K562 (cell line): ENCODE data around the gene PRCC. TPM values are rescaled to one million over a fixed set of nuclear protein-coding genes. Genes with fewer than 3 reads are reported as not detected.

Experiments
- FOXA3 ChIP-seq, 2 experiments: fragments of 450-650 bp in 1 of 2; sonication (generic) in 1 of 2; formaldehyde crosslinking; IDR thresholded peaks in 1 of 2; conservative IDR thresholded peaks in 1 of 2; 2 replicates each; pipeline versions ENCODE4 v1.4.0 to v1.8.0; 2020 to 2022; ENCODE audit warnings: mild to moderate bottlenecking in 2 of 2, missing genetic modification reagents in 1 of 2
- NONO ChIP-seq, 2 experiments: fragments of 200-400 bp in 1 of 2; fragments of 450-650 bp in 1 of 2; formaldehyde crosslinking in 1 of 2; IDR thresholded peaks; 2 replicates each; pipeline ENCODE4 v1.6.1; 2017; ENCODE audit warnings: low read depth in 2 of 2, mild to moderate bottlenecking in 2 of 2, moderate library complexity in 2 of 2, low read length in 1 of 2
- POLR3G ChIP-seq: IDR thresholded peaks from 2 replicates; pipeline ENCODE4 v1.6.1; 2011; ENCODE audit not compliant: insufficient read length, insufficient replicate concordance; ENCODE audit errors: extremely low read depth
- ZFP36 ChIP-seq: fragments of 150-350 bp; IDR thresholded peaks from 2 replicates; pipeline ENCODE4 v1.6.1; 2018; ENCODE audit warnings: low read length, low read depth; ENCODE audit not compliant: partially characterized antibody
- ZNF23 ChIP-seq: fragments of 250-450 bp; sonication (Bioruptor Pico); IDR thresholded peaks from 2 replicates; pipeline ENCODE4 v1.4.0; 2020; ENCODE audit warnings: mild to moderate bottlenecking
- ZNF778 ChIP-seq: fragments of 450-650 bp; formaldehyde crosslinking; IDR thresholded peaks from 2 replicates; pipeline ENCODE4 v1.4.0; 2020; ENCODE audit warnings: mild to moderate bottlenecking, moderate library complexity
- polyA plus RNA-seq, 8 experiments: library from polyadenylated mRNA; depleted of rRNA in 4 of 8; stranded (reverse) in 5 of 8; unstranded in 3 of 8; fragments of >200 nt; fragmentation: Nextera tagmentation in 2 of 8; fragmentation: Illumina TruSeq in 1 of 8; extraction: Ambion mirVana in 2 of 8; extraction: Trizol in 1 of 8; gene quantifications; 2 replicates each; pipeline versions ENCODE4 v1.2.1 to v1.2.3, GENCODE V29; 2011 to 2014; ENCODE audit warnings: inconsistent platforms in 1 of 8, missing spikeins in 1 of 8
- total RNA-seq, 7 experiments: library from RNA; depleted of rRNA in 6 of 7; stranded (reverse); fragments of >200 nt in 6 of 7; fragmentation: Illumina TruSeq in 2 of 7; extraction: Trizol in 2 of 7; gene quantifications; 2 replicates each; pipeline versions ENCODE4 v1.2.1 to v1.2.3, GENCODE V29; 2011 to 2021; ENCODE audit warnings: low replicate concordance in 1 of 7
- TF ChIP-seq, protein P1 (sequence below): fragments of 250-450 bp; sonication (Bioruptor Pico); IDR thresholded peaks from 2 replicates; pipeline ENCODE4 v1.8.0; 2022; ENCODE audit warnings: inconsistent platforms, mild to moderate bottlenecking, moderate library complexity, borderline replicate concordance
- TF ChIP-seq, protein P2 (sequence below): fragments of 150-350 bp; conservative IDR thresholded peaks from 2 replicates; pipeline ENCODE4 v1.6.1; 2014; ENCODE audit warnings: low read length
- TF ChIP-seq, protein P3 (sequence below): fragments of 450-650 bp; formaldehyde crosslinking; IDR thresholded peaks from 2 replicates; pipeline ENCODE4 v1.4.0; 2020; ENCODE audit warnings: mild to moderate bottlenecking, moderate library complexity
- TF ChIP-seq, protein P4 (sequence below), 2 experiments: fragments of 150-350 bp in 1 of 2; IDR thresholded peaks; 2 replicates each; pipeline ENCODE4 v1.6.1; 2012 to 2016; ENCODE audit warnings: low read depth in 2 of 2, low read length in 2 of 2, mild to moderate bottlenecking in 1 of 2, moderate library complexity in 1 of 2
- TF ChIP-seq, protein P5 (sequence below): sonication (generic); IDR thresholded peaks from 2 replicates; pipeline ENCODE4 v1.6.1; 2016

The PRCC gene
- total and polyA plus RNA-seq, 9 of the 15 experiments (the other 6 are each of a cell fraction or from before 2014, with no cell fraction given) = 23.9 to 201 (median 41.1) TPM

DNA sequence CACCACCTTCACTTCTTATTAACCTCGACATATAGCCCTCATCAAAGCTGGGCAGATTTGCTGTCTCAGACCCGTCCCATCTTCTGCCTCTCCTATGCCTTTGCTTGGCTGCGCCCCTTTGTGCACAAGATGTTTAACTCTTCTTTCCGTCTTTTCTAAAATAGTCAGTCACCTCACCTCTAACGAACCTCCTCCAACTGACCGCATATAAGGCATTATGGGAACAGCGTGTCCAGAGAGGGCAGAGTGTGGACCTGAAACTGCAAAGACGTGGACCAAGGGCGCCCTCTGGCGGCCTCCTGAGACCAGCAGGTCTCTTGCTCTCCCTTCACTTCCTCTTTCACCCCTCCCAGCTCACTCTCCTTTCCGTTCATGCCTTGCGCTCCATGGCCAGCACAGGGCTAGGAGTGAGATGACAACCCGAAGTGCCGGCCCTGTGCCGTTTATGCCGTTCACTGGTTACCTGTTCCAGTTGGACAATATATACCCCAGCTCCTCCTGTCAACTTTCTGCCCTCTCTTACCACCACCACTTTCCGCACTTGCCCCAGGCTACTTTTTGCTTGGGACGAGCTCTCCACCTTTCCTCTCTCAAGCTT lies 41.6 kb upstream of the PRCC start (continued):
- 0 out of 4 replicates have a peak, but pooled peaks of 1 of the 2 experiments have one; percentile 13 for TF ChIP-seq NONO (IDR thresholded peaks at IDR 0.05; ENCODE audit: low read depth in 2 of 2, low read length in 1 of 2)
- TF ChIP-seq ZNF778 = no peak
- TF ChIP-seq FOXA3 (CRISPR knock-in tag; conservative IDR thresholded peaks at IDR 0.05 in 1 of 2, IDR thresholded peaks at IDR 0.05 in 1 of 2) = 0 out of 4 replicates have a peak, but pooled peaks of 1 of the 2 experiments have one; percentile 51
- no peak for TF ChIP-seq ZNF23 (CRISPR knock-in tag)
- TF ChIP-seq, protein P1, sequence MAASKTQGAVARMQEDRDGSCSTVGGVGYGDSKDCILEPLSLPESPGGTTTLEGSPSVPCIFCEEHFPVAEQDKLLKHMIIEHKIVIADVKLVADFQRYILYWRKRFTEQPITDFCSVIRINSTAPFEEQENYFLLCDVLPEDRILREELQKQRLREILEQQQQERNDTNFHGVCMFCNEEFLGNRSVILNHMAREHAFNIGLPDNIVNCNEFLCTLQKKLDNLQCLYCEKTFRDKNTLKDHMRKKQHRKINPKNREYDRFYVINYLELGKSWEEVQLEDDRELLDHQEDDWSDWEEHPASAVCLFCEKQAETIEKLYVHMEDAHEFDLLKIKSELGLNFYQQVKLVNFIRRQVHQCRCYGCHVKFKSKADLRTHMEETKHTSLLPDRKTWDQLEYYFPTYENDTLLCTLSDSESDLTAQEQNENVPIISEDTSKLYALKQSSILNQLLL = no peak
- TF ChIP-seq, protein P2, sequence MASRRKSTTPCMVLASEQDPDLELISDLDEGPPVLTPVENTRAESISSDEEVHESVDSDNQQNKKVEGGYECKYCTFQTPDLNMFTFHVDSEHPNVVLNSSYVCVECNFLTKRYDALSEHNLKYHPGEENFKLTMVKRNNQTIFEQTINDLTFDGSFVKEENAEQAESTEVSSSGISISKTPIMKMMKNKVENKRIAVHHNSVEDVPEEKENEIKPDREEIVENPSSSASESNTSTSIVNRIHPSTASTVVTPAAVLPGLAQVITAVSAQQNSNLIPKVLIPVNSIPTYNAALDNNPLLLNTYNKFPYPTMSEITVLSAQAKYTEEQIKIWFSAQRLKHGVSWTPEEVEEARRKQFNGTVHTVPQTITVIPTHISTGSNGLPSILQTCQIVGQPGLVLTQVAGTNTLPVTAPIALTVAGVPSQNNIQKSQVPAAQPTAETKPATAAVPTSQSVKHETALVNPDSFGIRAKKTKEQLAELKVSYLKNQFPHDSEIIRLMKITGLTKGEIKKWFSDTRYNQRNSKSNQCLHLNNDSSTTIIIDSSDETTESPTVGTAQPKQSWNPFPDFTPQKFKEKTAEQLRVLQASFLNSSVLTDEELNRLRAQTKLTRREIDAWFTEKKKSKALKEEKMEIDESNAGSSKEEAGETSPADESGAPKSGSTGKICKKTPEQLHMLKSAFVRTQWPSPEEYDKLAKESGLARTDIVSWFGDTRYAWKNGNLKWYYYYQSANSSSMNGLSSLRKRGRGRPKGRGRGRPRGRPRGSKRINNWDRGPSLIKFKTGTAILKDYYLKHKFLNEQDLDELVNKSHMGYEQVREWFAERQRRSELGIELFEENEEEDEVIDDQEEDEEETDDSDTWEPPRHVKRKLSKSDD = 0 out of 2 replicates have a peak, but pooled peaks have one; percentile 74
- peak; percentile 55 for TF ChIP-seq ZFP36
- TF ChIP-seq, protein P3, sequence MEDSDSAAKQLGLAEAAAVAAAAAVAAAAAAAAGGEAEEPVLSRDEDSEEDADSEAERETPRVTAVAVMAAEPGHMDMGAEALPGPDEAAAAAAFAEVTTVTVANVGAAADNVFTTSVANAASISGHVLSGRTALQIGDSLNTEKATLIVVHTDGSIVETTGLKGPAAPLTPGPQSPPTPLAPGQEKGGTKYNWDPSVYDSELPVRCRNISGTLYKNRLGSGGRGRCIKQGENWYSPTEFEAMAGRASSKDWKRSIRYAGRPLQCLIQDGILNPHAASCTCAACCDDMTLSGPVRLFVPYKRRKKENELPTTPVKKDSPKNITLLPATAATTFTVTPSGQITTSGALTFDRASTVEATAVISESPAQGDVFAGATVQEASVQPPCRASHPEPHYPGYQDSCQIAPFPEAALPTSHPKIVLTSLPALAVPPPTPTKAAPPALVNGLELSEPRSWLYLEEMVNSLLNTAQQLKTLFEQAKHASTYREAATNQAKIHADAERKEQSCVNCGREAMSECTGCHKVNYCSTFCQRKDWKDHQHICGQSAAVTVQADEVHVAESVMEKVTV = peak; percentile 79
- TF ChIP-seq POLR3G = no peak
- TF ChIP-seq, protein P4, sequence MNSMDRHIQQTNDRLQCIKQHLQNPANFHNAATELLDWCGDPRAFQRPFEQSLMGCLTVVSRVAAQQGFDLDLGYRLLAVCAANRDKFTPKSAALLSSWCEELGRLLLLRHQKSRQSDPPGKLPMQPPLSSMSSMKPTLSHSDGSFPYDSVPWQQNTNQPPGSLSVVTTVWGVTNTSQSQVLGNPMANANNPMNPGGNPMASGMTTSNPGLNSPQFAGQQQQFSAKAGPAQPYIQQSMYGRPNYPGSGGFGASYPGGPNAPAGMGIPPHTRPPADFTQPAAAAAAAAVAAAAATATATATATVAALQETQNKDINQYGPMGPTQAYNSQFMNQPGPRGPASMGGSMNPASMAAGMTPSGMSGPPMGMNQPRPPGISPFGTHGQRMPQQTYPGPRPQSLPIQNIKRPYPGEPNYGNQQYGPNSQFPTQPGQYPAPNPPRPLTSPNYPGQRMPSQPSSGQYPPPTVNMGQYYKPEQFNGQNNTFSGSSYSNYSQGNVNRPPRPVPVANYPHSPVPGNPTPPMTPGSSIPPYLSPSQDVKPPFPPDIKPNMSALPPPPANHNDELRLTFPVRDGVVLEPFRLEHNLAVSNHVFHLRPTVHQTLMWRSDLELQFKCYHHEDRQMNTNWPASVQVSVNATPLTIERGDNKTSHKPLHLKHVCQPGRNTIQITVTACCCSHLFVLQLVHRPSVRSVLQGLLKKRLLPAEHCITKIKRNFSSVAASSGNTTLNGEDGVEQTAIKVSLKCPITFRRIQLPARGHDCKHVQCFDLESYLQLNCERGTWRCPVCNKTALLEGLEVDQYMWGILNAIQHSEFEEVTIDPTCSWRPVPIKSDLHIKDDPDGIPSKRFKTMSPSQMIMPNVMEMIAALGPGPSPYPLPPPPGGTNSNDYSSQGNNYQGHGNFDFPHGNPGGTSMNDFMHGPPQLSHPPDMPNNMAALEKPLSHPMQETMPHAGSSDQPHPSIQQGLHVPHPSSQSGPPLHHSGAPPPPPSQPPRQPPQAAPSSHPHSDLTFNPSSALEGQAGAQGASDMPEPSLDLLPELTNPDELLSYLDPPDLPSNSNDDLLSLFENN (IDR thresholded peaks at IDR 0.05; ENCODE audit: low read depth in 2 of 2, low read length in 2 of 2) = 0 out of 4 replicates have a peak, but pooled peaks of 1 of the 2 experiments have one; percentile 36
- TF ChIP-seq, protein P5, sequence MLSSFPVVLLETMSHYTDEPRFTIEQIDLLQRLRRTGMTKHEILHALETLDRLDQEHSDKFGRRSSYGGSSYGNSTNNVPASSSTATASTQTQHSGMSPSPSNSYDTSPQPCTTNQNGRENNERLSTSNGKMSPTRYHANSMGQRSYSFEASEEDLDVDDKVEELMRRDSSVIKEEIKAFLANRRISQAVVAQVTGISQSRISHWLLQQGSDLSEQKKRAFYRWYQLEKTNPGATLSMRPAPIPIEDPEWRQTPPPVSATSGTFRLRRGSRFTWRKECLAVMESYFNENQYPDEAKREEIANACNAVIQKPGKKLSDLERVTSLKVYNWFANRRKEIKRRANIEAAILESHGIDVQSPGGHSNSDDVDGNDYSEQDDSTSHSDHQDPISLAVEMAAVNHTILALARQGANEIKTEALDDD = 0 out of 2 replicates have a peak, but pooled peaks have one; percentile 14
